Measurements from ENCODE around the gene CCM2.

The CCM2 gene

DNA sequence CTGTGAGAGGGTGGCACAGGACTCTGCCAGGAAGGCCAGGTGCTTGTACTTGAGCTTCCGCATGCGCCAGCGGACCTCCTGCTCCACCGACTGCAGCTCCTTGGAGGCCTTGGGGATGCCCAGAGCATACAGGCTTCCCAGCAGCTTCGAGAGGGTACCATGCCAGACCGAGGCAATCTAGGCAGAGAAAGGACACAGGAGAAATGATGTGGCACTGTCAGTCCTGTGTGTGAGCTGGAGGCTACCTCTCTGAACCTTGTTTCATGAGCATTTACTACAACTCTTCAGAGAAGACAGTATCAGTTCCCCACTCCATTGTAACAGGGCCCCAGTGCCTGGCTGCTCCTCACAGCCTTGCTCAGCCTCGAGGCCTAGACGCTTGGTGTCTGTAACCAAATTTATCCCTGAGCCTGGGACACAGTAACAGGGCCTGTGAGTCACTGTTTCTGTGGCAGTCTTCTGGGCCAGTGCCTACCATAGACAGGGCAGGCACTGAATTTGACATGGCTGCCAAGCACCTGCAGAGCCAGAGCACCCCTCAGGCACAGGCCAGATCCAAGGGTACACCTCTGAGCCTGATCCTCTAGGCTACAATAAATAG is 105.7 kb downstream of the CCM2 start:
- H3K9me2 ChIP-seq (replicated peaks; ENCODE audit: insufficient read depth, low read length) = no peaks in the 10 kb centered on the region
- no peaks in the 10 kb centered on the region for H3K4me1 ChIP-seq (ENCODE audit: low read length)
- no peak overlapping the region for H3K4me2 ChIP-seq (ENCODE audit: low read depth, low read length)
- no peak for TF ChIP-seq EZH2phosphoT487 (IDR thresholded peaks at IDR 0.05; ENCODE audit: low read length)
- TF ChIP-seq EZH2 (optimal IDR thresholded peaks at IDR 0.05; ENCODE audit: low read depth, low read length) = no peak
- TF ChIP-seq, protein P1, sequence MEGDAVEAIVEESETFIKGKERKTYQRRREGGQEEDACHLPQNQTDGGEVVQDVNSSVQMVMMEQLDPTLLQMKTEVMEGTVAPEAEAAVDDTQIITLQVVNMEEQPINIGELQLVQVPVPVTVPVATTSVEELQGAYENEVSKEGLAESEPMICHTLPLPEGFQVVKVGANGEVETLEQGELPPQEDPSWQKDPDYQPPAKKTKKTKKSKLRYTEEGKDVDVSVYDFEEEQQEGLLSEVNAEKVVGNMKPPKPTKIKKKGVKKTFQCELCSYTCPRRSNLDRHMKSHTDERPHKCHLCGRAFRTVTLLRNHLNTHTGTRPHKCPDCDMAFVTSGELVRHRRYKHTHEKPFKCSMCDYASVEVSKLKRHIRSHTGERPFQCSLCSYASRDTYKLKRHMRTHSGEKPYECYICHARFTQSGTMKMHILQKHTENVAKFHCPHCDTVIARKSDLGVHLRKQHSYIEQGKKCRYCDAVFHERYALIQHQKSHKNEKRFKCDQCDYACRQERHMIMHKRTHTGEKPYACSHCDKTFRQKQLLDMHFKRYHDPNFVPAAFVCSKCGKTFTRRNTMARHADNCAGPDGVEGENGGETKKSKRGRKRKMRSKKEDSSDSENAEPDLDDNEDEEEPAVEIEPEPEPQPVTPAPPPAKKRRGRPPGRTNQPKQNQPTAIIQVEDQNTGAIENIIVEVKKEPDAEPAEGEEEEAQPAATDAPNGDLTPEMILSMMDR (IDR thresholded peaks at IDR 0.05; ENCODE audit: low read length) = no peak
- peaks cover 69% of the 10 kb centered on the region for H3K79me2 ChIP-seq (ENCODE audit: low read length)
- H2AFZ ChIP-seq (ENCODE audit: low read length) = no peak overlapping the region
- no peaks in the 10 kb centered on the region for H3F3A ChIP-seq (ENCODE audit: insufficient read depth, low read length)
- H3K36me3 ChIP-seq (replicated peaks; ENCODE audit: insufficient read depth, low read length) = peaks cover 25% of the 10 kb centered on the region
- no peak overlapping the region for H3K27ac ChIP-seq (ENCODE audit: low read length)
- H3K9me3 ChIP-seq (replicated peaks; ENCODE audit: insufficient read depth, low read length) = no peaks in the 10 kb centered on the region
- no peak for DNase-seq
- H3K27me3 ChIP-seq (replicated peaks; ENCODE audit: insufficient read depth, low read length) = no peaks in the 10 kb centered on the region
- H4K20me1 ChIP-seq (ENCODE audit: insufficient read depth, low read length) = no peaks in the 10 kb centered on the region
- no peak overlapping the region for H3K4me3 ChIP-seq (ENCODE audit: low read length)
- H3K9ac ChIP-seq (ENCODE audit: low read length) = no peak overlapping the region

DNA sequence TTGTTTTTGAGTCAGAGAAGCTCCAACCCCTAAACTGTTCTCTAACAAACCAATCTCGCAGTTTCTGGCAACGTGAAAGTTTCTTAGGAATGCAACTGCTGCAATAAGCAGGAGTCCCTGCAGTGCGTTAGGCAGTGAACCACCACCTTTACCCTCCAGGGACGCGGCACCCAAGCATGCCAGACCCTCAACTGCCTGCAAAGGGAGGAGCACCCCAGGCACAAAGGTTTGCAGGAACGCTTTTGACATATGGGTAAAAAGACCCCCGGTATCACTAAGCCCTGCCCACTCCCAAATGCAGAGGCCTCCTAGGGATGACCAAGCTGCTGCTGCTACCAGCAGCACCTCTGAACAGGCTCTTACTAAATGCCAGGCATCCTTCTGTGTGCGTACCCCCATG is 106.8 kb downstream of the CCM2 start:
- Histone ChIP-seq H3K9me2 (replicated peaks; ENCODE audit: insufficient read depth, low read length) (no peaks in the 10 kb centered on the region), H4K20me1 (ENCODE audit: insufficient read depth, low read length) (no peaks in the 10 kb centered on the region), H3K4me3 (ENCODE audit: low read length) (no peak overlapping the region), H3K27ac (ENCODE audit: low read length) (no peak overlapping the region), H3K27me3 (replicated peaks; ENCODE audit: insufficient read depth, low read length) (no peaks in the 10 kb centered on the region), H3K36me3 (replicated peaks; ENCODE audit: insufficient read depth, low read length) (peaks cover 23% of the 10 kb centered on the region), H2AFZ (ENCODE audit: low read length) (no peak overlapping the region), H3F3A (ENCODE audit: insufficient read depth, low read length) (peaks cover 2% of the 10 kb centered on the region), H3K4me1 (ENCODE audit: low read length) (no peaks in the 10 kb centered on the region), H3K9me3 (replicated peaks; ENCODE audit: insufficient read depth, low read length) (no peaks in the 10 kb centered on the region), H3K79me2 (ENCODE audit: low read length) (peaks cover 78% of the 10 kb centered on the region), H3K9ac (ENCODE audit: low read length) (no peak overlapping the region), H3K4me2 (ENCODE audit: low read depth, low read length) (no peak overlapping the region)
- TF ChIP-seq EZH2phosphoT487 (IDR thresholded peaks at IDR 0.05; ENCODE audit: low read length) = no peak
- TF ChIP-seq, protein P1 (IDR thresholded peaks at IDR 0.05; ENCODE audit: low read length) = no peak
- no peak for TF ChIP-seq EZH2 (optimal IDR thresholded peaks at IDR 0.05; ENCODE audit: low read depth, low read length)
- no peak for DNase-seq

DNA sequence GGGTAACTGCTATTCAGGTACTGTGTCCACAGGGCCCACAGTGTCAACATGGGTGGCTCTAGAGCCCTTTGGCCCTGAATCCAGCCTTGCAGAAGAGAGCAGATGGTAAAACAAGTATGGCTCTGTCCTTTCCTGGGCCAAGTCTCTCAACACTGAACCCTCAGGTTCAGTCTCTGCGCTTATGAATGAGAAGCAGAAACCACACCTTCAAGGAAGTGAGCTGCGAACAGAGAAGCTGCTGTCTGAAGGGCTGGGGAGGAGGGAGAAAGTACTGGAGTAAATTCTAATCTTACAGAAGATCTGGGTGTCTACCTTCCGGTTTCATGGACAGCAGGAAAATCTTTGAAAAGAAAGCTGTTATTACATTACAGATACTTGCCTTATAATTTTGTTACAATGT is 107.4 kb downstream of the CCM2 start:
- no peak for TF ChIP-seq EZH2phosphoT487 (IDR thresholded peaks at IDR 0.05; ENCODE audit: low read length)
- TF ChIP-seq EZH2 (optimal IDR thresholded peaks at IDR 0.05; ENCODE audit: low read depth, low read length) = no peak
- TF ChIP-seq, protein P1 (IDR thresholded peaks at IDR 0.05; ENCODE audit: low read length) = no peak
- DNase-seq = no peak
- no peak overlapping the region for H2AFZ ChIP-seq (ENCODE audit: low read length)
- H3K9me3 ChIP-seq (replicated peaks; ENCODE audit: insufficient read depth, low read length) = no peaks in the 10 kb centered on the region
- no peak overlapping the region for H3K27ac ChIP-seq (ENCODE audit: low read length)
- H4K20me1 ChIP-seq (ENCODE audit: insufficient read depth, low read length) = no peaks in the 10 kb centered on the region
- H3F3A ChIP-seq (ENCODE audit: insufficient read depth, low read length) = peaks cover 6% of the 10 kb centered on the region
- H3K36me3 ChIP-seq (replicated peaks; ENCODE audit: insufficient read depth, low read length) = peaks cover 18% of the 10 kb centered on the region
- H3K4me3 ChIP-seq (ENCODE audit: low read length) = no peak overlapping the region
- no peaks in the 10 kb centered on the region for H3K27me3 ChIP-seq (replicated peaks; ENCODE audit: insufficient read depth, low read length)
- H3K9me2 ChIP-seq (replicated peaks; ENCODE audit: insufficient read depth, low read length) = no peaks in the 10 kb centered on the region
- peaks cover 78% of the 10 kb centered on the region for H3K79me2 ChIP-seq (ENCODE audit: low read length)
- H3K4me2 ChIP-seq (ENCODE audit: low read depth, low read length) = no peak overlapping the region
- H3K4me1 ChIP-seq (ENCODE audit: low read length) = no peaks in the 10 kb centered on the region
- no peak overlapping the region for H3K9ac ChIP-seq (ENCODE audit: low read length)
